Fibroblast of villous mesenchyme (primary cell): ENCODE measurements around the gene XYLT1. TPM values are rescaled to one million over a fixed set of nuclear protein-coding genes. Genes with fewer than 3 reads are reported as not detected.

ENCODE experiments used
- DNase-seq: peaks from one replicate; pipeline ENCODE4 v3.0.0-alpha.2; 2010; ENCODE audit warnings: low read depth
- H3K4me3 ChIP-seq: 2 replicates; pipeline ENCODE4 v1.5.1; 2011; ENCODE audit warnings: low read depth, mild to moderate bottlenecking, low read length
- CTCF ChIP-seq: IDR thresholded peaks from 2 replicates; pipeline ENCODE4 v1.5.1; 2012; ENCODE audit warnings: low read depth, mild to moderate bottlenecking, low read length; ENCODE audit not compliant: insufficient read depth
- total RNA-seq: library from RNA; depleted of rRNA; stranded (reverse); fragments of >200 nt; gene quantifications from 2 replicates; pipeline ENCODE4 v1.2.3, GENCODE V29; 2012

XYLT1 gene
- total RNA-seq, 1 donor = 2.6 TPM

DNA sequence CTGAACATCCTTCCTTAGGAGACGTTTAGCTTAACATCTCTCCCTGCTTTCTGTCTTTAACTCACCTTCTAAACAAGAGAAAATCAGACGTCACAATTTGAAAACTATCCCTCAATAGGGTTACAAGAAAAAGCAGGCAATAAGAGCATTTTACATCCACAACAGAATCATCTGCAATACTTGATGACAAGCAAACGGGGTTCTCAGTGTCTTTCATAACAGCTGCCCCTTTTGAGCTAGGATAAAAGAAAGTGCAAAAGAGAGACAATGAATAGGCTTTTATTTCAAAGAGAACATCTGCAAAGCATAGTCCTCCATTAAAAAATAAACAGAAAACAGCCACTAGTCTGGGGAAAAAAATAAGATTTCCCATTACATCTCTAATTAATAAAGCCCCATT is 13.2 kb downstream of the XYLT1 start:
- no peak for DNase-seq
- no peak for TF ChIP-seq CTCF
- H3K4me3 ChIP-seq = no peak overlapping the region

- no peak for TF ChIP-seq CTCF
- no peak overlapping the region for H3K4me3 ChIP-seq
- DNase-seq = no peak
Observed at GRCh38 chr16:17454162-17454730, 16.5 kb downstream of the XYLT1 start.

DNA sequence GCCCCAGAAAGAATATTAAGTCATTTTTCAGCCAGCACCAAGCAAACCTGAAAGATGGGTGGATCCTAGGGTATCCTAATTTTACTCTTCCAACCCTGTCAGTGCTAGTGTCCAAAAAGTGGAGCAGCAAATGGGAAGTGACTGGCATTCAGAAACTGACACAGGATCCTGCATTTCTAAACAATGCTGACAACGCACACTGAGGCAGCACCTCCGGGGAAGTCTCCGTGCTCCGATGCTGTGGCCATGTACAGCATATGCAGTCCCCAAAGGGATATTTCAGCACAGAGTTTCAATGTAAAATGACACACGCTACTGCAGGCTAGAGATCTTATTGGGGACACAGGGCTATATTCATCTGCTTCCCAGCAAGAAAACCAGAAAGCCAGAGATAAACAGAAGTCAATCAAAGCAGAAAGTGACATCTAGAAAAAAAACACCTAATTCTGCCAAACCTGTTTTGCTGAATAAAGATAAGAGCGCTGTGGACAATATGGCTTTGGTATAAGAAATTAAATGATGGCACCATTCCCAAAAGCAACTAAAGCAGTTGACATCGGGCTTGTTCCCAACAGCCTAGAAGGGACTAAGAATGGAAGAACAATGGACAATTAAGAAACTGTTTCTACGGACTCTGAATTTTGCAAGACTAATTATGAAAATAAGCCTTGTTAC is 17.3 kb downstream of the XYLT1 start:
- no peak for TF ChIP-seq CTCF
- no peak for DNase-seq
- no peak overlapping the region for H3K4me3 ChIP-seq

- no peak for DNase-seq
- no peak for TF ChIP-seq CTCF
- H3K4me3 ChIP-seq = no peak overlapping the region
Observed at GRCh38 chr16:17452922-17453321, 17.8 kb downstream of the XYLT1 start.

- H3K4me3 ChIP-seq = no peak overlapping the region
- no peak for DNase-seq
- TF ChIP-seq CTCF = no peak
Observed at GRCh38 chr16:17451843-17452242, 18.9 kb downstream of the XYLT1 start.

DNA sequence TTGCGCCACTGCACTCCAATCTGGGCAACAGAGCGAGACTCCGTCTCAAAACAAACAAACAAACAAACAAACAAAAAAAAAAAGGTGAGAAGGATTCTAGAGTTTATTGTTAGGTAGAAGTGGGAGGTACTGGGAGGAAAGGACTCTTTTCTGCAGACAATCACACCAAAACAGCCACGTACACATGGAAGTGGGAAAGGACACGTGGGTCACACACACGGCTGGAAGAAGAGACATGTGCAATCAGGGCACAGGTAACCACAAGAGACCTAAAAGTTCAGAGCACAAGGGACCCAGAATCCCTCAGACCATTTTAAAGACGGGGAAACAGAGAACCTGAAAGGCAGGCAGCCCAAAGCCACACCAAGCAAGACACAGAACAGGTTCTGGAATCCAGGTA is 20.5 kb downstream of the XYLT1 start:
- no peak for DNase-seq
- H3K4me3 ChIP-seq = no peak overlapping the region
- TF ChIP-seq CTCF = no peak
